Measurements from ENCODE around the gene TSPAN17.

Gene TSPAN17

DNA sequence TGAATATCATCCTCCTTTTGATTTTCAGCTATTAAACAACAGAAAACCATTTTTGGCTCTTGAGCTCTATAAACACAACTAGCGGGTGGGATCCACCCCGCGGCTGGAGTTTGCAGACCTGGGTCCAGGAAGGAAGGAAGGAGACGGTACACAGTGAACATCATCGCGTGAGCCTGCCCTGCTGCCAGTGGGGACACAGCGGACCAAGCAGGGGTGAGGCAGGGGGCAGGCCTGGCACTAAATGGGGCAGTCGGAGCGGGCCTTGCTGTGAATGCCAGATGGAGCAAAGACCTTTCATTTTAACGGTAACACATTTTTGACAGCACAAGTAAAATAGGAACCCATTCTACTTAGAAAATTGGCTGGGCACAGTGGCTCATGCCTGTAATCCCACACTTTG lies 14.4 kb downstream of the TSPAN17 start:
- DNase-seq, result no peak

DNA sequence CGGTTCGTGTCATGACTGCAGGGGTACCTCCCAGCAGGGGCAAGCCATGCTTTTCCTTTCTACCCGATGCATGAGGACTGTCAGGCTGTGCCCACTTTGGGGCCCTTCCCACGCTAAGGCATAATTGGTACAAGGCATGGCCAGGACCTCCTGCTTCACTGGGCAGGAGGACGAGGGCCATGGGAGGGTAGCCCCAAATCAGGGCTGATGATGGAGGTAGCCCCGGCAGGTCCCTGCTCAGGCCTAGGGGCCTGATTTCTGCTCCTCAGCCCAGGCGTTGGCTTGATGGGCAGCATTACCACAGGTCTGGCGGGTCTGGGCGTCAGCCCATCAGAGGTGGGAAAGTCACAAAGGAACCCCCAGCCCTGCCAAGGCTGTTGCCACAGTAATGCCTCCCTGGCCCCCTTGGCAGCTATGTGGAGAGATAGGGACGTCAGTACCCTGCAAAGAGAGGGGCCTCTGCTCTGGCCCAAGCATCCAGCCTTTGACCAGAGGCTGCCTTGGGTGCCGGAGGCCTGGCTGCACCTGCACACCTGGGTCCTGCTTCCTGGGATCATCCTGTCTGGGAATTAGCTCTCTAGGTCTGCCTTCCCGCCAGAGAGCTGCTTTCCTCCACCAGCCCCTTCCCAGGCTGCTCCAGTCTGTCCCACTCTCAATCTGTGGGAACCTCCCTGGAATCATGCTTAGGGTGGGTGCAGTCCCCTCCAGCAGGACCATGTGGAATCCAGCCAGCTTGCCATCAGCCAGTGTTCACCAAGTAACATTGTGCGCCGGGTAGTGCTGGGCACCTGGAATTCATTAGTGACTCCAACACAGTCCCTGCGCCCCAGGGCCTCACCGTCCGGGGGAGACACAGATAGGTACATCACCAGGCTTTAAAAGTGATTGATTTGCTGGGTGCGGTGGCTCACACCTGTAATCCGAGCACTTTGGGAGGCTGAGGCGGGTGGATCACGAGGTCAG lies 15.4 kb downstream of the TSPAN17 start:
- no peak for DNase-seq

GRCh38 chr5:176663566-176663965 lies 16.3 kb downstream of the TSPAN17 start:
- DNase-seq, result no peak

DNA sequence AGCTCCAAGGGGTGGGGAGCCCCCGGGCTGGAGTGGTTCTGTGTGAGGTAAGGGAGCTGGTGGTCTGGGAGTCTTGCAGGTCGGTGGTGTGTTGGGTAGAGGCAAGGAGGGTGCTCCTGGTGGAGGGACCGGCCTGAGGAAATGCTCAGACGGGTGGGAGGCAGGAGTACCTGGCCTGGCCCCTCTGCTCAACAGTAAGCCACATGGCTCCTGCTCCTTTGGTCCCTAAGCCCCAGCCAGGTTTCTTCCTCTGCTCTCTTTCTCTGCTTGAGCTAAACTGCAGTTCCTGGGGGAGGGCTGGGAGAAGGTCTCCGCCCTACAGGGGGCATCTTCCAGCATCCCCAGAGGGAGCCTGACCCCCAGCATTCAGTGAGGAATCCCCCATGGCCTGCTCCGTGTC lies 17.2 kb downstream of the TSPAN17 start:
- DNase-seq, result no peak

- DNase-seq, result no peak
Measured at GRCh38 chr5:176664886-176665285, 17.6 kb downstream of the TSPAN17 start.

- DNase-seq, result no peak
Measured at GRCh38 chr5:176665517-176665916, 18.2 kb downstream of the TSPAN17 start.

- no peak for DNase-seq
Measured at GRCh38 chr5:176667637-176668036, 20.4 kb downstream of the TSPAN17 start.

GRCh38 chr5:176670449-176670848 lies 23.2 kb downstream of the TSPAN17 start:
- DNase-seq, result no peak

- no peak for DNase-seq
Measured at GRCh38 chr5:176671399-176671798, 24.1 kb downstream of the TSPAN17 start.

GRCh38 chr5:176671890-176672747 lies 24.8 kb downstream of the TSPAN17 start:
- no peak for DNase-seq

DNA sequence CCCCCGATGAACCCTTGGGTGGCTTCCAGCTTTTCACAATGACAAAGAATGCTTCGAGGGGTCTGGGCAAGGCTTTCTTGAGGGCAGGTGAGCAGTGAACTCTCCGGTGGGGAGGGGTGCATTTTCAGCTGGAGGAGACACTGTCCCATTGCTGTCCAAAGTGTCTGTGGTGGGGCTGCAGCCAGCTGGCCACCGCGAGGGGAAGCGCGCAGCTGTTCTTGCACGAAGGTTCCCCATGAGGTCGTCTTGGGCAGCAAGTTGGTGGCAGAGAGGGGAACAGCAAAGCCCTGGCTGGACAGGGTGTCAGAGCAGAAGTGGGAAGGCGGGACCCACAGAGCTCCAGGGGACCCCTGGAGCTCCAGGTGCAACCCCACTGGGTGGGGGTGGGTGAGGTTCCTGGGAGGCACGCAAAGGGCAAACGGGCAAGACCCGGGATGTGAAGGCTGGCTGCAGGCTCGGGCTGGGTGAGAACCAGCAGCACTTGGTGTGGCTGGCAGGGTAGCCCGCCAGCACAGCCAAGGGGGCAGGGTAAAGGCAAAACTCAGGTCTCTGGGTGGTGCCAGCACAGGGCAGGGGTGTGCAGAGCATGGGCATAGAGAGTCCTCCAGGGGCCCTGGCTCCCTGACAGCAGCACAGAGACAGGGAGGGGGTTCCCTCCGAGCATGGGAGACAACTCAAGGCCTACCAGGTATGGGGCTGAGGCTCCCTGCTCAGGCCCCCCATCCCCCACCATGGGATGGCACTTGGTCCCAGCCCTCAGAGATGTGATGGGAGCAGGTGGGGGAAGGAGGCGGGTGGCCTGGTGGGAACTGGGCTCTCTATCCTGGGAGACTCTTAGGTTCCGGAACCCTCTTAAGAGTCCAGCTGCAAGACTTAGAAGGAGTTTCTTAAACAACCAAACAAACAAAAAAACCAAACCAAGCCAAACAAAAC lies 26.6 kb downstream of the TSPAN17 start:
- DNase-seq, result no peak

- no peak for DNase-seq
Measured at GRCh38 chr5:176674799-176675198, 27.5 kb downstream of the TSPAN17 start.

DNA sequence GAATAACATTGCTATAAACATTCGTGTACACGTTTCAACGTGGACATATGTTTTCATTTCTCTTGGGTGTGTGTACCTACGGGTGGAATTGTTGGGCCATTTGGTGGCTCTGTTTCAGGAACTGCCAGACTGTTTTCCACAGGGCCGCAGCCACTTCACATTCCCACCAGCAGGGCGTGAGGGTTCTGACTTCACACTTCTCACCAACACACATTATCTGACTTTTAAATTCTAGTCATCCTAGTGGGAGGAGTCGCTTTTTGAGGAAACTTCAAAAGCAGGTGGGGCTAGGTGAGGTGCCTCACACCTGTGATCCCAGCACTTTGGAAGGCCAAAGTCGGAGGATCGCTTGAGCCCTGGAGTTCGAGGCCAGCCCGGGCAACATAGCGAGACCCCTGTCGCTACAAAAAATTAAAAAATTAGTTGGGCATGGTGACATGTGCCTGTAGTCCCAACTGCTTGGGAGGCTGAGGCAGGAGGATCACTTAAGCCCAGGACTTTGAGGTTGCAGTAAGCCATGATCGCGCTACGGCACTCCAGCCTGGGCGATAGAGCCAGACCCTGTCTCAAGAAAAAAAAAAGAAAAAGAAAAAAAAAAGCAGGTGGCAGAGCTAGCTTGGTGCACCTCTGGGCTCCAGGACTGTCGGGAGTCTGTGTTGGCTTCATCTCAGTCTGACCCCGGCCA lies 28.5 kb downstream of the TSPAN17 start:
- DNase-seq, result no peak

GRCh38 chr5:176676361-176676824 lies 29.1 kb downstream of the TSPAN17 start:
- no peak for DNase-seq

- no peak for DNase-seq
Measured at GRCh38 chr5:176677209-176677939, 30.1 kb downstream of the TSPAN17 start.

DNA sequence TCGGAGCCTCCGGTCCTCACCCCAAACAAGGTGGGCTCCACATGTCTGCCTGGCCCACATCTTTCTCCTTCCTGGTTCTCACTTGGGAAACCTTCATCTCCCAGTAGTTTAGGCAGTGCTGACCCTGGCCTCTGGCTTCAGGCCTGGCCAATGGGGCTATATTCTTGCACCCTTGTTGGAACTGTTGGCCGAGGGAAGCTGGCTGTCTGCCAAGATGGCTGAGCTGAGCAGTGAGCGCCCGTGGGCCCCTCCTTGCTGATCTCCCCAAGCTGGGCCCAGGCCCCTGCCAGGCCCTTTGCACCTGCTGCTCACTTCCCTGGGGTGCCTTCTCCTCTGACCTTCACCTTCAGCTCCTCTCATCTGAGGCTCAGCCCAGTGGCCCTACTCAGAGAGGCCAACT lies 31.3 kb downstream of the TSPAN17 start:
- no peak for DNase-seq

GRCh38 chr5:176679365-176680225 lies 32.3 kb downstream of the TSPAN17 start:
- DNase-seq, result no peak

DNA sequence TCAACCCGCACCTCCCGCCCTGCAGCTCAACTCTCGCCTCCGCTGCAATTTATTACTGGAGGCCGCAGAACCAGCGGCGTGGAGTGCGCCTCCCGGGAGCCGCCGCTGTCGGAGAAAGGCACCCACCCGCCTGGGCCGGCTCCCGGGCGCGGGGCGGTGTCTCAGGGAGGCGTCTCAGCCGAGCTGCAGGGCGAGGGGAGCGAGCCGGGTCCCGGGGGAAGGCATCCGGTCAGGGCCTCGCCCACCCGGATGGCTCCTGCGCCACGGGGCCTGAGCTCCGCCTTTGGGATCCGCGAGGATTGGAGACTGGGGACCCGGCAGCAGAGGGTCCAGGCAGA lies 32.9 kb downstream of the TSPAN17 start:
- no peak for DNase-seq

- no peak for DNase-seq
Measured at GRCh38 chr5:176682016-176682531, 34.8 kb downstream of the TSPAN17 start.

- no peak for DNase-seq
Measured at GRCh38 chr5:176685010-176685409, 37.7 kb downstream of the TSPAN17 start.

Measured in SHP77 (cell line).